ENCODE results near the gene ATP8A2.

DNA sequence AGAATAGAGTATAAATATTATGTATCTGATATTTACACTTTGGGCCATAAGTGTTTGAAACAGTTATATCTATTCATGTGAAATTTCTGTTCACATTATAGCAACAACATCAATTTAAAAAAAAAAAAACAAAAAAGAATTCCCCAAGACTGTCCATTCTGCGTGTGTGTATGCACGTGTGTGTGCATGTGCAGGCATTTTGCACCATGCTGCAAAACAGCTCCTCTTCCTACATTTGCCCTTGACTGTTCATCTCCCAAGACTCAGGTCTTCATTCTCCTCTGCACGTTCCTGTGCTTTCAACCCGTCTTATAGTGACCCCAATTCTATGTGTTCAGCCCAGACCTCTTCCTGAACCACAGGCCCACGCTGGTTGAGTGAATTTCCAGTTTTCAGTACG lies 530.7 kb downstream of the ATP8A2 start:
- TF ChIP-seq, protein P1, sequence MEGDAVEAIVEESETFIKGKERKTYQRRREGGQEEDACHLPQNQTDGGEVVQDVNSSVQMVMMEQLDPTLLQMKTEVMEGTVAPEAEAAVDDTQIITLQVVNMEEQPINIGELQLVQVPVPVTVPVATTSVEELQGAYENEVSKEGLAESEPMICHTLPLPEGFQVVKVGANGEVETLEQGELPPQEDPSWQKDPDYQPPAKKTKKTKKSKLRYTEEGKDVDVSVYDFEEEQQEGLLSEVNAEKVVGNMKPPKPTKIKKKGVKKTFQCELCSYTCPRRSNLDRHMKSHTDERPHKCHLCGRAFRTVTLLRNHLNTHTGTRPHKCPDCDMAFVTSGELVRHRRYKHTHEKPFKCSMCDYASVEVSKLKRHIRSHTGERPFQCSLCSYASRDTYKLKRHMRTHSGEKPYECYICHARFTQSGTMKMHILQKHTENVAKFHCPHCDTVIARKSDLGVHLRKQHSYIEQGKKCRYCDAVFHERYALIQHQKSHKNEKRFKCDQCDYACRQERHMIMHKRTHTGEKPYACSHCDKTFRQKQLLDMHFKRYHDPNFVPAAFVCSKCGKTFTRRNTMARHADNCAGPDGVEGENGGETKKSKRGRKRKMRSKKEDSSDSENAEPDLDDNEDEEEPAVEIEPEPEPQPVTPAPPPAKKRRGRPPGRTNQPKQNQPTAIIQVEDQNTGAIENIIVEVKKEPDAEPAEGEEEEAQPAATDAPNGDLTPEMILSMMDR (IDR thresholded peaks at IDR 0.05; ENCODE audit: low read length) = no peak
- TF ChIP-seq EZH2 (optimal IDR thresholded peaks at IDR 0.05; ENCODE audit: low read depth, low read length) = no peak

Measured in MM.1S (cell line).